IMR-90 (cell line): ENCODE measurements around the gene VAC14. TPM values are rescaled to one million over a fixed set of nuclear protein-coding genes. Genes with fewer than 3 reads are reported as not detected.

Source experiments
- ATAC-seq: fragments of 200-7000 bp; cut with Tn5 transposase; 2 replicates; pipeline ENCODE4 v1.9.1; 2020; ENCODE audit warnings: low read depth, mild to moderate bottlenecking, moderate library complexity
- BruUV-seq: library from RNA; stranded (reverse); fragments of 400-500 nt; replicated peaks from 2 replicates; lab custom pipeline; 2021; lab: Mats Ljungman, UMichigan
- CTCF ChIA-PET: fragments of 300-600 bp; formaldehyde crosslinking; extraction: SDS; loops from one replicate; lab custom pipeline; 2021; ENCODE audit warnings: antibody characterized with exemption; lab: Yijun Ruan, JAX
- POLR2A ChIA-PET: fragments of 300-600 bp; sonication (Branson Sonifier 250); formaldehyde crosslinking; loops from one replicate; lab custom pipeline; 2022; ENCODE audit warnings: antibody characterized with exemption; ENCODE audit not compliant: unreplicated experiment; lab: Charles Lee
- DNase-seq: peaks from one replicate; pipeline ENCODE4 v3.0.0; 2013
- H2AFZ ChIP-seq: replicated peaks from 2 replicates; pipeline ENCODE3; 2013; ENCODE audit warnings: low read length, mild to moderate bottlenecking; ENCODE audit not compliant: poor library complexity
- H2AK5ac ChIP-seq: 2 replicates; pipeline ENCODE4 v1.6.1; 2013; ENCODE audit warnings: low read depth, low read length, inconsistent platforms
- H2AK9ac ChIP-seq: replicated peaks from 2 replicates; pipeline ENCODE3; 2013; ENCODE audit warnings: mild to moderate bottlenecking, low read depth, low read length, moderate library complexity; ENCODE audit not compliant: poor library complexity
- H2BK120ac ChIP-seq: 2 replicates; pipeline ENCODE4 v1.6.1; 2013; ENCODE audit warnings: low read depth, low read length, inconsistent platforms
- H2BK15ac ChIP-seq: 3 replicates; pipeline ENCODE4 v1.6.1; 2013; ENCODE audit warnings: low read depth, low read length, inconsistent platforms
- H2BK20ac ChIP-seq: 2 replicates; pipeline ENCODE4 v1.6.1; 2013; ENCODE audit warnings: low read depth, mild to moderate bottlenecking, inconsistent platforms, low read length, moderate library complexity
- H2BK5ac ChIP-seq: 2 replicates; pipeline ENCODE4 v1.6.1; 2013; ENCODE audit warnings: mild to moderate bottlenecking, low read depth, low read length, inconsistent platforms; ENCODE audit not compliant: poor library complexity, severe bottlenecking
- H3K14ac ChIP-seq: replicated peaks from 2 replicates; pipeline ENCODE4 v1.6.1; 2013; ENCODE audit warnings: low read depth, low read length, inconsistent platforms
- H3K18ac ChIP-seq: 2 replicates; pipeline ENCODE4 v1.6.1; 2013; ENCODE audit warnings: low read depth, low read length, control low read depth
- H3K23ac ChIP-seq: 2 replicates; pipeline ENCODE4 v1.6.1; 2013; ENCODE audit warnings: low read depth, low read length, inconsistent platforms
- H3K27ac ChIP-seq: 2 replicates; pipeline ENCODE4 v1.5.1; 2013; ENCODE audit warnings: mild to moderate bottlenecking, control low read depth, low read length; ENCODE audit not compliant: insufficient read depth
- H3K27me3 ChIP-seq: 2 replicates; pipeline ENCODE4 v1.6.1; 2013; ENCODE audit warnings: low read length; ENCODE audit not compliant: control insufficient read depth, insufficient read depth
- H3K36me3 ChIP-seq: 2 replicates; pipeline ENCODE4 v1.6.1; 2013; ENCODE audit warnings: low read length, mixed read lengths; ENCODE audit not compliant: control insufficient read depth, insufficient read depth
- H3K4ac ChIP-seq: 2 replicates; pipeline ENCODE4 v1.6.1; 2013; ENCODE audit warnings: low read depth, low read length, inconsistent platforms
- H3K4me1 ChIP-seq: 2 replicates; pipeline ENCODE4 v1.6.1; 2013; ENCODE audit warnings: low read length, mixed read lengths; ENCODE audit not compliant: control insufficient read depth, insufficient read depth
- H3K4me2 ChIP-seq: 2 replicates; pipeline ENCODE4 v1.6.1; 2013; ENCODE audit warnings: low read depth, mild to moderate bottlenecking, control low read depth, low read length, moderate library complexity
- H3K4me3 ChIP-seq: 2 replicates; pipeline ENCODE4 v1.5.1; 2013; ENCODE audit warnings: low read depth, mild to moderate bottlenecking, control low read depth, low read length, moderate library complexity; ENCODE audit not compliant: insufficient read depth
- H3K56ac ChIP-seq: 2 replicates; pipeline ENCODE4 v1.6.1; 2013; ENCODE audit warnings: low read length, inconsistent platforms; ENCODE audit not compliant: insufficient read depth; ENCODE audit errors: extremely low read depth
- H3K79me1 ChIP-seq, 2 experiments: 2 replicates each; pipeline ENCODE4 v1.6.1; 2013; ENCODE audit warnings: low read length in 2 of 2, inconsistent platforms in 1 of 2, low read depth in 1 of 2
- H3K9ac ChIP-seq: 2 replicates; pipeline ENCODE4 v1.6.1; 2013; ENCODE audit warnings: low read depth, low read length, control low read depth
- H3K9me1 ChIP-seq: 2 replicates; pipeline ENCODE4 v1.6.1; 2013; ENCODE audit warnings: low read length, inconsistent platforms; ENCODE audit not compliant: insufficient read depth
- H3K9me3 ChIP-seq: 2 replicates; pipeline ENCODE4 v1.6.1; 2013; ENCODE audit warnings: low read length; ENCODE audit not compliant: control insufficient read depth, insufficient read depth
- H4K20me1 ChIP-seq: 2 replicates; pipeline ENCODE4 v1.6.1; 2013; ENCODE audit warnings: low read length, inconsistent platforms; ENCODE audit not compliant: insufficient read depth
- H4K5ac ChIP-seq: 2 replicates; pipeline ENCODE4 v1.6.1; 2013; ENCODE audit warnings: mild to moderate bottlenecking, low read depth, low read length, control low read depth
- H4K8ac ChIP-seq, 2 experiments: 2 replicates each; pipeline ENCODE4 v1.6.1; 2013; ENCODE audit warnings: low read depth in 2 of 2, low read length in 2 of 2, control low read depth in 1 of 2, inconsistent platforms in 1 of 2
- H4K91ac ChIP-seq: 2 replicates; pipeline ENCODE4 v1.6.1; 2013; ENCODE audit warnings: low read depth, low read length, inconsistent platforms; ENCODE audit not compliant: insufficient read depth
- ELK1 ChIP-seq: fragments of 150-350 bp; IDR thresholded peaks from 2 replicates; pipeline ENCODE4 v1.6.1; 2016; ENCODE audit warnings: low read depth, mild to moderate bottlenecking, low read length, moderate library complexity, borderline replicate concordance
- FOS ChIP-seq: fragments of 150-350 bp; IDR thresholded peaks from 2 replicates; pipeline ENCODE4 v1.6.1; 2016; ENCODE audit warnings: low read depth, low read length
- POLR2A ChIP-seq: IDR thresholded peaks from 2 replicates; pipeline ENCODE4 v1.6.1; 2012; ENCODE audit warnings: mild to moderate bottlenecking, low read depth, low read length
- RFX5 ChIP-seq: IDR thresholded peaks from 2 replicates; pipeline ENCODE4 v1.8.0; 2012; ENCODE audit warnings: low read depth, mild to moderate bottlenecking, low read length, moderate library complexity
- WGBS, 2 experiments: methylation state at CpG; one replicate each; pipeline versions ENCODE4 v1.1.5 to v1.1.7; 2013; ENCODE audit warnings: missing lambda C conversion rate in 2 of 2; ENCODE audit not compliant: insufficient read length in 1 of 2; ENCODE audit errors: extremely low coverage in 2 of 2; 5-methylcytosine and 5-hydroxymethylcytosine counted together
- dilution Hi-C: fragments of 300-500 bp; cut with HindIII; formaldehyde crosslinking; loops from one replicate; pipeline ENCODE4 v1.14.3; 2018; ENCODE audit warnings: low sequenced_read_pairs; ENCODE audit not compliant: unreplicated experiment
- in situ Hi-C: fragments of 300-500 bp; cut with MboI; formaldehyde crosslinking; loops from 3 replicates; pipeline ENCODE4 v1.14.3; 2019; ENCODE audit warnings: low sequenced_read_pairs, inconsistent platforms, mixed read lengths
- intact Hi-C: fragments of 100-400 bp; cut with micrococcal nuclease; formaldehyde crosslinking; loops from 2 replicates; pipeline ENCODE4 v1.10.0; 2022
- polyA plus RNA-seq, 3 experiments: library from polyadenylated mRNA; depleted of rRNA; stranded (reverse); fragments of >200 nt; gene quantifications; 2 replicates each; pipeline ENCODE4 v1.2.3, GENCODE V29; 2012; ENCODE audit warnings: low replicate concordance in 1 of 3
- total RNA-seq: library from RNA; depleted of rRNA; stranded (reverse); fragments of >200 nt; gene quantifications from 2 replicates; pipeline ENCODE4 v1.2.3, GENCODE V29; 2012

Gene VAC14
- total and polyA plus RNA-seq, 2 of the 4 experiments (the other 2 are of a cell fraction) = 21.1 to 40.2 TPM

GRCh38 chr16:70767377-70768202 is 33.4 kb downstream of the VAC14 start:
- Histone ChIP-seq H3K4me3 (no peak overlapping the region), H3K36me3 (peaks cover 30% of the 10 kb centered on the region), H2AK5ac (peak overlapping the region; percentile 79; the same call in 1 of the 2 replicates), H4K5ac (peak overlapping the region; percentile 41; the same call in 1 of the 2 replicates), H4K8ac (peak overlapping the region in 1 of 2 experiments; percentile 71; a peak in 2 of 4 replicates), H3K4me2 (no peak overlapping the region), H3K14ac (peak overlapping the region; percentile 53), H3K18ac (peak overlapping the region; percentile 50; the same call in 1 of the 2 replicates), H2BK120ac (peak overlapping the region; percentile 51), H2AK9ac (peak overlapping the region; percentile 13), H4K20me1 (no peaks in the 10 kb centered on the region; the same call in 1 of the 2 replicates), H4K91ac (peak overlapping the region; percentile 61; the same call in 1 of the 2 replicates), H3K27me3 (no peaks in the 10 kb centered on the region), H2BK5ac (peak overlapping the region; percentile 12), H3K27ac (no peak overlapping the region), H2BK20ac (peak overlapping the region; percentile 69), H3K23ac (0 out of 2 replicates have a peak overlapping the region, but pooled peaks have one; percentile 19), H3K9me1 (peaks cover 7% of the 10 kb centered on the region), H3K4me1 (peaks cover 7% of the 10 kb centered on the region), H3K4ac (peak overlapping the region; percentile 59), H3K9ac (no peak overlapping the region), H2AFZ (peak overlapping the region; percentile 8), H3K9me3 (no peaks in the 10 kb centered on the region), H2BK15ac (0 out of 3 replicates have a peak overlapping the region, but pooled peaks have one; percentile 62), H3K56ac (no peak overlapping the region), H3K79me1 (peaks cover 0 to 19% of the 10 kb centered on the region in 2 experiments; a peak in 1 of 4 replicates)
- in situ Hi-C loops (loop anchor here (5.0 kb wide), 1 partner anchor 85 kb away; no protein-coding TSS in a partner anchor), intact Hi-C loops (no loop called here), dilution Hi-C loops (loop anchor here (10.0 kb wide), 1 partner anchor 93 kb away; no protein-coding TSS in a partner anchor)
- ATAC-seq (peak; percentile 38), DNase-seq (no peak)
- no TSS peak for BruUV-seq
- POLR2A ChIA-PET = no interaction called here
- WGBS, 2 experiments = no CpG with 5 or more reads among the region's 4 CpGs
- TF ChIP-seq RFX5 = no peak
- no peak for TF ChIP-seq POLR2A
- TF ChIP-seq FOS = no peak
- no peak for TF ChIP-seq ELK1
- CTCF ChIA-PET = no interaction called here
